Endothelial cell of umbilical vein (primary cell): Measurements from ENCODE around the gene GNPDA1.
"Not testable (repeated sequence)": the region's sequence is repeated elsewhere in the genome, so short reads cannot be mapped to it uniquely, and the experiment has no call there.

ENCODE experiments used
- FOS ChIP-seq: IDR thresholded peaks from 2 replicates; pipeline ENCODE4 v1.6.1; 2011; ENCODE audit warnings: mild to moderate bottlenecking, low read length, moderate library complexity, borderline replicate concordance; ENCODE audit not compliant: insufficient read depth
- POLR2A ChIP-seq: IDR thresholded peaks from 2 replicates; pipeline ENCODE4 v1.6.1; 2012; ENCODE audit warnings: low read depth, mild to moderate bottlenecking, control low read depth, low read length
- POLR2AphosphoS5 ChIP-seq: IDR thresholded peaks from 2 replicates; pipeline ENCODE4 v1.6.1; 2012; ENCODE audit warnings: low read depth, mild to moderate bottlenecking, control low read depth, low read length, moderate library complexity; ENCODE audit not compliant: insufficient read depth
- TF ChIP-seq, protein P1 (sequence below), 2 donors: IDR thresholded peaks; 1 replicate in 1 of 2; 2 replicates in 1 of 2; pipeline ENCODE4 v1.5.1; 2011; ENCODE audit warnings: low read length in 2 of 2, mild to moderate bottlenecking in 2 of 2, moderate library complexity in 2 of 2, control low read depth in 1 of 2, inconsistent platforms in 1 of 2, low read depth in 1 of 2; ENCODE audit not compliant: insufficient read depth in 1 of 2; ENCODE audit errors: extremely low read depth in 1 of 2

DNA sequence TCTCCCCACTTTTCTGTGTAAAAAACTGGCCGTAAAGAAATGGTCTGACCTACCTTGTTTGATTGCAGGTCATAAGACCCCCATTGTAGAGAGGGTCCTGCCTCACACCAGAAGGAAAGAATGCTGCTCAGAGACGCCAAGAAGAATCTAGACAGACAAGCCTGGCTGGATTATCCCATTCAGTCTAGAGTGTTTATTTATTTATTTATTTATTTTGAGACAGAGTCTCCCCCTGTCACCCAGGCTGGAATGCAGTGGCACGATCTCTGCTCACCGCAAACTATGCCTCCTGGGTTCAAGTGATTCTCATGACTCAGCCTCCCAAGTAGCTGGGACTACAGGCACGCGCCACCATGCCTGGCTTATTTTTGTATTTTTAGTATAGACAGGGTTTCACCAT, 28.1 kb upstream of the GNPDA1 start:
- TF ChIP-seq, protein P1, sequence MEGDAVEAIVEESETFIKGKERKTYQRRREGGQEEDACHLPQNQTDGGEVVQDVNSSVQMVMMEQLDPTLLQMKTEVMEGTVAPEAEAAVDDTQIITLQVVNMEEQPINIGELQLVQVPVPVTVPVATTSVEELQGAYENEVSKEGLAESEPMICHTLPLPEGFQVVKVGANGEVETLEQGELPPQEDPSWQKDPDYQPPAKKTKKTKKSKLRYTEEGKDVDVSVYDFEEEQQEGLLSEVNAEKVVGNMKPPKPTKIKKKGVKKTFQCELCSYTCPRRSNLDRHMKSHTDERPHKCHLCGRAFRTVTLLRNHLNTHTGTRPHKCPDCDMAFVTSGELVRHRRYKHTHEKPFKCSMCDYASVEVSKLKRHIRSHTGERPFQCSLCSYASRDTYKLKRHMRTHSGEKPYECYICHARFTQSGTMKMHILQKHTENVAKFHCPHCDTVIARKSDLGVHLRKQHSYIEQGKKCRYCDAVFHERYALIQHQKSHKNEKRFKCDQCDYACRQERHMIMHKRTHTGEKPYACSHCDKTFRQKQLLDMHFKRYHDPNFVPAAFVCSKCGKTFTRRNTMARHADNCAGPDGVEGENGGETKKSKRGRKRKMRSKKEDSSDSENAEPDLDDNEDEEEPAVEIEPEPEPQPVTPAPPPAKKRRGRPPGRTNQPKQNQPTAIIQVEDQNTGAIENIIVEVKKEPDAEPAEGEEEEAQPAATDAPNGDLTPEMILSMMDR (IDR thresholded peaks at IDR 0.05; ENCODE audit: extremely low read depth in 1 of 2, insufficient read depth in 1 of 2, low read depth in 1 of 2, low read length in 2 of 2), result not testable (repeated sequence)
- TF ChIP-seq POLR2AphosphoS5, FOS, POLR2A: not testable (repeated sequence)
